ENCODE data around the gene LRRC8E. TPM values are rescaled to one million over a fixed set of nuclear protein-coding genes. Genes with fewer than 3 reads are reported as not detected.

The LRRC8E gene
- total RNA-seq, 1 donor from 2014 or later = 8.5 TPM

GRCh38 chr19:7932276-7932929 is 44.1 kb downstream of the LRRC8E start:
- DNase-seq (ENCODE audit: low spot score) = no peak

GRCh38 chr19:7932930-7933300 is 44.6 kb downstream of the LRRC8E start:
- DNase-seq (ENCODE audit: low spot score) = no peak

- DNase-seq (ENCODE audit: low spot score) = no peak
Measured at GRCh38 chr19:7933411-7933810, 45.1 kb downstream of the LRRC8E start.

- DNase-seq (ENCODE audit: low spot score) = no peak
Measured at GRCh38 chr19:7933828-7934725, 45.8 kb downstream of the LRRC8E start.

- no peak for DNase-seq (ENCODE audit: low spot score)
Measured at GRCh38 chr19:7934766-7935165, 46.5 kb downstream of the LRRC8E start.

GRCh38 chr19:7940841-7941240 is 52.5 kb downstream of the LRRC8E start:
- DNase-seq (ENCODE audit: low spot score) = no peak

GRCh38 chr19:7941895-7942596 is 53.7 kb downstream of the LRRC8E start:
- DNase-seq (ENCODE audit: low spot score) = no peak

GRCh38 chr19:7942981-7943443 is 54.7 kb downstream of the LRRC8E start:
- DNase-seq (ENCODE audit: low spot score) = no peak

- peak; percentile 99 for DNase-seq (ENCODE audit: low spot score)
Measured at GRCh38 chr19:7943444-7944176, 55.3 kb downstream of the LRRC8E start, which contains the start of gene TIMM44. Gene TIMM44, minus strand, starts transcription at chr19:7943666. Its CDS starts 15 bp downstream, at chr19:7943651.

- DNase-seq (ENCODE audit: low spot score) = peak; percentile 88
Measured at GRCh38 chr19:7944177-7944761, 56.0 kb downstream of the LRRC8E start.

GRCh38 chr19:7947939-7948338 is 59.6 kb downstream of the LRRC8E start:
- DNase-seq (ENCODE audit: low spot score) = no peak

Other genes starting within 250 kb of the LRRC8E start
- not detected for gene RETN, start 219.5 kb upstream of the LRRC8E start, total RNA-seq
- gene MCEMP1, start 211.4 kb upstream of the LRRC8E start, total RNA-seq = not detected
- 80.8 TPM for gene TRAPPC5, start 207.7 kb upstream of the LRRC8E start, total RNA-seq
- gene FCER2, start 186.4 kb upstream of the LRRC8E start, total RNA-seq = not detected
- 0.57 TPM for gene CLEC4G, start 156.4 kb upstream of the LRRC8E start, total RNA-seq
- gene CD209, start 141.0 kb upstream of the LRRC8E start, total RNA-seq = 3.3 TPM
- gene CLEC4M, start 125.3 kb upstream of the LRRC8E start, total RNA-seq = not detected
- gene EVI5L, start 58.3 kb upstream of the LRRC8E start, total RNA-seq = 15.9 TPM
- gene PRR36, start 14.1 kb upstream of the LRRC8E start, total RNA-seq = 2.0 TPM
- 35.1 TPM for gene MAP2K7, start 15.4 kb downstream of the LRRC8E start, total RNA-seq
- gene TGFBR3L, start 26.3 kb downstream of the LRRC8E start, total RNA-seq = 2.2 TPM
- 21.0 TPM for gene SNAPC2, start 31.8 kb downstream of the LRRC8E start, total RNA-seq
- gene CTXN1, start 37.6 kb downstream of the LRRC8E start, total RNA-seq = 2.2 TPM
- 78.3 TPM for gene TIMM44, start 55.2 kb downstream of the LRRC8E start, total RNA-seq
- gene ELAVL1, start 117.1 kb downstream of the LRRC8E start, total RNA-seq = 77.9 TPM
- not detected for gene CCL25, start 164.2 kb downstream of the LRRC8E start, total RNA-seq

All from ureter (tissue), 1 donor.